Pancreas (tissue), 10 donors: Measurements from ENCODE around the gene SYNDIG1. TPM values are rescaled to one million over a fixed set of nuclear protein-coding genes. Genes with fewer than 3 reads are reported as not detected.

ENCODE experiments used
- ATAC-seq, 4 donors: fragments of 200-7000 bp; cut with Tn5 transposase; one replicate each; pipeline versions ENCODE4 v1.8.0 to v1.9.1; 2020; ENCODE audit warnings: mild to moderate bottlenecking in 4 of 4, moderate library complexity in 4 of 4
- DNase-seq, 6 donors: peaks; one replicate each; pipeline ENCODE4 v3.0.0-alpha.2; 2020
- FAIRE-seq: peaks from 2 replicates; lab custom pipeline; 2012; peaks lifted over from hg19 to GRCh38; lab: Jason Lieb, UNC
- H3K27ac ChIP-seq, 4 donors: fragments of 200-600 bp; sonication (generic); 1 replicate in 3 of 4; 2 replicates in 1 of 4; pipeline versions ENCODE4 v1.5.0 to v1.8.0; 2020
- H3K27me3 ChIP-seq, 4 donors: fragments of 200-600 bp; one replicate each; pipeline ENCODE4 v1.8.0; 2021
- H3K36me3 ChIP-seq, 3 donors: fragments of 200-600 bp; sonication (generic) in 1 of 3; one replicate each; pipeline versions ENCODE4 v1.5.0 to v1.8.0; 2020 to 2021
- H3K4me1 ChIP-seq, 3 donors: fragments of 200-600 bp; one replicate each; pipeline ENCODE4 v1.8.0; 2021
- H3K4me3 ChIP-seq, 4 donors: fragments of 200-600 bp; sonication (generic) in 2 of 4; one replicate each; pipeline versions ENCODE4 v1.5.0 to v1.8.0; 2020 to 2021
- H3K9me3 ChIP-seq, 4 donors: fragments of 200-600 bp; one replicate each; pipeline ENCODE4 v1.8.0; 2021
- WGBS, 2 donors: extraction: QIAGEN DNeasy Blood & Tissue Kit; methylation state at CpG; one replicate each; pipeline ENCODE4 v1.1.7; 2013; 5-methylcytosine and 5-hydroxymethylcytosine counted together
- intact Hi-C, 3 donors: fragments of 100-400 bp; cut with DNase I; formaldehyde crosslinking; loops; one replicate each; pipeline versions ENCODE4 v1.11.1 to v1.14.2; 2022
- polyA plus RNA-seq, 2 donors: library from polyadenylated mRNA; stranded (reverse); fragments of 200-250 nt; gene quantifications; one replicate each; pipeline ENCODE4 v1.2.3, GENCODE V29; 2013
- total RNA-seq, 6 donors: library from RNA; stranded (reverse); fragmentation: NEBNext Ultra II Directional in 4 of 6; extraction: Animal tissue kit (Norgen Biotek cat#: 25700) in 4 of 6; gene quantifications; one replicate each; pipeline versions ENCODE4 v1.2.1 to v1.2.4, GENCODE V29; 2021 to 2023
- TF ChIP-seq, protein P1 (sequence below), 4 donors: fragments of 200-600 bp; sonication (generic) in 3 of 4; IDR thresholded peaks; one replicate each; pipeline versions ENCODE4 v1.5.0 to v1.8.0; 2021; ENCODE audit warnings: antibody characterized with exemption in 4 of 4
- donor health status: healthy with polysubstance abuse.
- donor health status: DM: no; HTN: no; CAD: no; lungs with moderate emphysema.
- donor health status: DM: no; HTN: no; CAD: no.
- donor health status: control.
- donor health status: control.
- donor health status: Bipolar disorder and iron deficiency.
- donor health status: DM: yes; HTN: yes; CAD: no.
- donor health status: DM: no; HTN: no; CAD: no.
- donor health status: DM: no; HTN: no; CAD: no.
- donor health status: DM: yes; HTN: yes; CAD: no.

SYNDIG1 gene
- total and polyA plus RNA-seq, 8 donors = 0.04 to 0.46 (median 0.23) TPM; not detected in 1

DNA sequence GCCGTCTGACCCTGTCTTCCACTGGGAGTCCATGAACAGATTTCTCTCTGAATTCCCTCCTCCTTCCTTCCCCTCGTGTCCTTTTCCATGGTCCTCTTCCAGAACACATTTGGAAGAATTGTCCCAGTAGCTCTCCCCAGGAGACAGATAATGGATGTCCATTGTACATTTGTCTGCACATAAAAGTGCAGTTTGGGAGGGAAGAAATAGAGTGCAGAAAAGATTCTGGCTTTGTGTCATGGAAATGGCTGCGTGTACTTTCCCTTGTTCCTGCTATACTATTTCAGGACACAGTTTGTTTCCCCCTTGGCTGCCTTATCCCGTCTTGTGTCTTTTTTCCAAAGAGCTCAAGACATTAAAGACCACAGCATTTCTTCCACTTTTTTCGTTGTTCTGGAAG, 127.6 kb downstream of the SYNDIG1 start:
- DNase-seq = no peak
- H3K9me3 ChIP-seq = no peaks in the 10 kb centered on the region
- FAIRE-seq = no peak
- 47 to 55% methylated on average over 5 of the region's 5 CpGs for WGBS, 2 donors
- ATAC-seq = no peak
- H3K27ac ChIP-seq = no peak overlapping the region
- intact Hi-C loops = no loop called here
- H3K4me3 ChIP-seq = no peak overlapping the region
- no peaks in the 10 kb centered on the region for H3K4me1 ChIP-seq
- TF ChIP-seq, protein P1, sequence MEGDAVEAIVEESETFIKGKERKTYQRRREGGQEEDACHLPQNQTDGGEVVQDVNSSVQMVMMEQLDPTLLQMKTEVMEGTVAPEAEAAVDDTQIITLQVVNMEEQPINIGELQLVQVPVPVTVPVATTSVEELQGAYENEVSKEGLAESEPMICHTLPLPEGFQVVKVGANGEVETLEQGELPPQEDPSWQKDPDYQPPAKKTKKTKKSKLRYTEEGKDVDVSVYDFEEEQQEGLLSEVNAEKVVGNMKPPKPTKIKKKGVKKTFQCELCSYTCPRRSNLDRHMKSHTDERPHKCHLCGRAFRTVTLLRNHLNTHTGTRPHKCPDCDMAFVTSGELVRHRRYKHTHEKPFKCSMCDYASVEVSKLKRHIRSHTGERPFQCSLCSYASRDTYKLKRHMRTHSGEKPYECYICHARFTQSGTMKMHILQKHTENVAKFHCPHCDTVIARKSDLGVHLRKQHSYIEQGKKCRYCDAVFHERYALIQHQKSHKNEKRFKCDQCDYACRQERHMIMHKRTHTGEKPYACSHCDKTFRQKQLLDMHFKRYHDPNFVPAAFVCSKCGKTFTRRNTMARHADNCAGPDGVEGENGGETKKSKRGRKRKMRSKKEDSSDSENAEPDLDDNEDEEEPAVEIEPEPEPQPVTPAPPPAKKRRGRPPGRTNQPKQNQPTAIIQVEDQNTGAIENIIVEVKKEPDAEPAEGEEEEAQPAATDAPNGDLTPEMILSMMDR (IDR thresholded peaks at IDR 0.05) = no peak
- H3K36me3 ChIP-seq = no peaks in the 10 kb centered on the region
- no peaks in the 10 kb centered on the region for H3K27me3 ChIP-seq

DNA sequence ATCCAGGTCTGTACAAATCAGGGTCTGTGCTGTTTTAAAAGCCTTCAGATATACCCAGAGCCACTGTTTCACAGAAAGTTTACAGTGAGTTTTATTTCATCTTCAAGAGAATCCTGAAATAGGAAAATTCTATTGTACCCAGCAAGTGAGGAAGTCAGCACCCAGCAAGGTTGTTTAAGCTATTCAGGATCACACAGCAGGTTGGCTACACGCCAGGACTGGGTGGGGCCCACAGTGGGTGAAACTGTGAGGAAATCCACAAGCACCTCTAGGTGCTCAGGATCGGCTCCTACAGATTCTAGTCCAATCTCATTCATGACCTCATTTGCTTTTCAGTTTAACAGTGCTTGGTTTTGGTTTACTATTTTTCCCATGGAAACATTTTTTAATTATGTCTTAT, 128.9 kb downstream of the SYNDIG1 start:
- Histone ChIP-seq H3K27ac (no peak overlapping the region), H3K4me3 (no peak overlapping the region), H3K9me3 (no peaks in the 10 kb centered on the region), H3K36me3 (no peaks in the 10 kb centered on the region), H3K27me3 (no peaks in the 10 kb centered on the region), H3K4me1 (no peaks in the 10 kb centered on the region)
- ATAC-seq (no peak), DNase-seq (no peak), FAIRE-seq (no peak)
- TF ChIP-seq, protein P1 (IDR thresholded peaks at IDR 0.05) = no peak
- 50 to 57% methylated on average over 2 of the region's 2 CpGs for WGBS, 2 donors
- intact Hi-C loops = no loop called here

DNA sequence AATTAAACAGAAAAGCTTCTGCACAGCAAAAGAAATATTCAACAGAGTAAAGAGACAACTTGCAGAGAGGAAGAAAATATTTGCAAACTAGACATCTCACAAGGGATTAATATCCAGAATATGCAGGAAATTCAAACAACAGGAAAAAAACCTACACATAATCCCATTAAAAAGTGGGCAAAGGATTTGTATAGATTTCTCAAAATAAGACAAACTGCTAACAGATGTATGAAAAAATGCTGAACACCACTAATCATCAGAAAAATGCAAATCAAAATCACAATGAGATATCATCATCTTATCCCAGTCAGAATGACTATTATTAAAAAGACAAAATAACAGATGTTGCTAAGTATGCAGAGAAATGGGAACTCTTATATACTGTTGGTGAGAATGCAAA, 129.6 kb downstream of the SYNDIG1 start:
- Histone ChIP-seq H3K27me3 (no peaks in the 10 kb centered on the region), H3K4me3 (no peak overlapping the region), H3K36me3 (no peaks in the 10 kb centered on the region), H3K9me3 (no peaks in the 10 kb centered on the region), H3K27ac (no peak overlapping the region), H3K4me1 (no peaks in the 10 kb centered on the region)
- DNase-seq (no peak), FAIRE-seq (no peak), ATAC-seq (no peak)
- TF ChIP-seq, protein P1 (IDR thresholded peaks at IDR 0.05) = no peak
- intact Hi-C loops = no loop called here

DNA sequence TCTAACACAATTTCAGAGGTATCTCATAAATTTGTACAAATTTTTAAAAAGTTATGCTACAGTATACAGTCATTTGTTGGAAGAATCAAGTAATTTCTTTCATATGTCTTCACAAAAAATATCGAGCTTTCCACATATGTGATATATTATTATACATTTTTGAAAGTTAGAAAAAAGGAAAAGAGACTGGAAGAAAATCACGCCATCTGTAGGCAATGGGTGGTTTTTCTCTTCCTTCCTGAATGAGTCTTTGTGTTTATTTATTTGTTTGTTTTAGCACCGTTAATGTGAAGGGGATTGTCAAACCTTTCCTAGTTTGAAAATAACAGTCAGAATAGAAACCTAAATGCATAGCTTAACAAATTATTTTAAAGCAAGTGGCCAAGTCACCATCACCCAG, 130.6 kb downstream of the SYNDIG1 start:
- 57 to 58% methylated on average over 3 of the region's 3 CpGs for WGBS, 2 donors
- Histone ChIP-seq H3K27me3 (no peaks in the 10 kb centered on the region), H3K9me3 (no peaks in the 10 kb centered on the region), H3K4me1 (no peaks in the 10 kb centered on the region), H3K27ac (no peak overlapping the region), H3K4me3 (no peak overlapping the region), H3K36me3 (no peaks in the 10 kb centered on the region)
- no peak for DNase-seq
- TF ChIP-seq, protein P1 (IDR thresholded peaks at IDR 0.05) = no peak
- intact Hi-C loops = no loop called here
- FAIRE-seq = no peak
- no peak for ATAC-seq

DNA sequence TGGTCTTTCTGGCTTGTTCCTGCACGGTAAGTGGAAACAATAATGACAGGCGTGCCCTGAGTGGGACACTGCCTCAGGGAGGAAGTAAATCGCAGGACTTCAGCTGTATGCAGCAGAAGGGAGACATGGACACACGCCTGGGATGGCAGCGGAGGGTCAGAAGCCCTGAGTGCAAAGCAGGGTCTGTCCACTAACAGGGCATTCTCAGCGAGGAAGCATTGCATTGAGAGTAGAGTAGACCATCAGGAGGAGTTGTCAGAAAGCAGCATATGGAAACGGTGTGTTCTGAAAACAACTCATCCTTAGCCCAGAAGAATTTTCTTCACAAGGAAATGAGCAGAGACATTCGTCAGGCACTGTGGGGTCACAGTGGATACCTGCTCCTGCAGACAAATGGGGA, 134.0 kb downstream of the SYNDIG1 start:
- ATAC-seq (no peak), DNase-seq (no peak), FAIRE-seq (no peak)
- Histone ChIP-seq H3K36me3 (no peaks in the 10 kb centered on the region), H3K27ac (no peak overlapping the region), H3K9me3 (no peaks in the 10 kb centered on the region), H3K27me3 (no peaks in the 10 kb centered on the region), H3K4me3 (no peak overlapping the region), H3K4me1 (no peaks in the 10 kb centered on the region)
- 60 to 82% methylated on average over 8 of the region's 8 CpGs for WGBS, 2 donors
- TF ChIP-seq, protein P1 (IDR thresholded peaks at IDR 0.05) = no peak
- intact Hi-C loops = no loop called here
